HCT116 (cell line): ENCODE results near the gene KRTAP5-2. TPM values are rescaled to one million over a fixed set of nuclear protein-coding genes. Genes with fewer than 3 reads are reported as not detected.
A peak's percentile ranks its signal among the peaks of the same experiment; 100 is the strongest.

Experiments used
- ATAC-seq: fragments of 200-7000 bp; cut with Tn5 transposase; 2 replicates; pipeline ENCODE4 v1.9.1; 2020; ENCODE audit warnings: mild to moderate bottlenecking, moderate library complexity
- BruUV-seq: library from RNA; stranded (reverse); fragments of 400-500 nt; replicated peaks from 2 replicates; lab custom pipeline; 2021; lab: Mats Ljungman, UMichigan
- CTCF ChIA-PET: fragments of 300-600 bp; sonication (Branson Sonifier 250); formaldehyde crosslinking; loops from one replicate; lab custom pipeline; 2021; ENCODE audit warnings: antibody characterized with exemption; lab: Charles Lee
- POLR2A ChIA-PET: fragments of 300-600, 350-600 bp; sonication (Branson Sonifier 250); formaldehyde crosslinking; loops from one replicate; lab custom pipeline; 2021; ENCODE audit warnings: antibody characterized with exemption; lab: Charles Lee
- RAD21 ChIA-PET, 2 experiments: fragments of 300-600 bp; sonication (Branson Sonifier 250); formaldehyde crosslinking; loops; one replicate each; lab custom pipeline; 2023; ENCODE audit warnings: low total read pairs in 2 of 2; ENCODE audit not compliant: uncharacterized antibody in 2 of 2, unreplicated experiment in 2 of 2, low non-redundant PET in 1 of 2; lab: Charles Lee
- DNase-seq: peaks from one replicate; pipeline ENCODE4 v3.0.0-alpha.2; 2010; ENCODE audit warnings: low read depth, low spot score
- H2AFZ ChIP-seq: fragments of 200-600 bp; shearing (Covaris generic), sonication (generic); 2 replicates; pipeline ENCODE4 v1.6.1; 2017; ENCODE audit warnings: low read depth, mixed run types, mixed read lengths, antibody characterized with exemption, low read length; ENCODE audit not compliant: poor library complexity, severe bottlenecking
- H3K27ac ChIP-seq: 2 replicates; pipeline ENCODE4 v1.5.1; 2012; ENCODE audit warnings: low read depth, low read length
- H3K27me3 ChIP-seq: fragments of 200-600 bp; sonication (generic); 2 replicates; pipeline ENCODE4 v1.6.1; 2016; ENCODE audit warnings: mixed run types, low read length, mixed read lengths; ENCODE audit not compliant: insufficient read depth
- H3K36me3 ChIP-seq, 2 experiments: fragments of 200-500 bp in 1 of 2; fragments of 200-600 bp in 1 of 2; sonication (Bioruptor generic) in 1 of 2; sonication (generic) in 1 of 2; 2 replicates each; pipeline versions ENCODE4 v1.5.1 to v1.6.1; 2014 to 2016; ENCODE audit warnings: low read length in 2 of 2, inconsistent platforms in 1 of 2, mixed read lengths in 1 of 2, mixed run types in 1 of 2; ENCODE audit not compliant: insufficient read depth in 2 of 2, control insufficient read depth in 1 of 2
- H3K4me1 ChIP-seq, 2 experiments: fragments of 200-600 bp in 1 of 2; sonication (generic) in 1 of 2; 2 replicates each; pipeline versions ENCODE4 v1.5.1 to v1.6.1; 2012 to 2017; ENCODE audit warnings: low read length in 2 of 2, inconsistent platforms in 1 of 2, mild to moderate bottlenecking in 1 of 2, mixed read lengths in 1 of 2, mixed run types in 1 of 2, moderate library complexity in 1 of 2; ENCODE audit not compliant: insufficient read depth in 2 of 2, control insufficient read depth in 1 of 2
- H3K4me2 ChIP-seq: fragments of 200-600 bp; sonication (generic); 2 replicates; pipeline ENCODE4 v1.6.1; 2017; ENCODE audit warnings: mixed run types, low read length, mixed read lengths
- H3K4me3 ChIP-seq, 2 experiments: fragments of 200-600 bp in 1 of 2; sonication (generic) in 1 of 2; replicated peaks in 1 of 2; 2 replicates each; pipeline ENCODE4 v1.5.1; 2011 to 2016; ENCODE audit warnings: low read length in 2 of 2, control low read depth in 1 of 2, low read depth in 1 of 2, mild to moderate bottlenecking in 1 of 2, mixed read lengths in 1 of 2, mixed run types in 1 of 2
- H3K79me2 ChIP-seq: fragments of 200-600 bp; sonication (generic); 2 replicates; pipeline ENCODE4 v1.6.1; 2017; ENCODE audit warnings: mild to moderate bottlenecking, mixed run types, low read length, moderate library complexity, mixed read lengths; ENCODE audit not compliant: insufficient read depth
- H3K9ac ChIP-seq: fragments of 200-600 bp; sonication (generic); 2 replicates; pipeline ENCODE4 v1.6.1; 2016; ENCODE audit warnings: low read length, mixed read lengths
- H3K9me2 ChIP-seq: fragments of 200-600 bp; sonication (generic), shearing (Covaris generic); 2 replicates; pipeline ENCODE4 v1.6.1; 2017; ENCODE audit warnings: mixed run types, mild to moderate bottlenecking, moderate library complexity; ENCODE audit not compliant: insufficient read depth
- H3K9me3 ChIP-seq, 2 experiments: fragments of 200-500 bp in 1 of 2; fragments of 200-600 bp in 1 of 2; sonication (Bioruptor generic) in 1 of 2; sonication (generic) in 1 of 2; 2 replicates each; pipeline ENCODE4 v1.6.1; 2014 to 2017; ENCODE audit warnings: low read length in 2 of 2, mixed read lengths in 2 of 2, inconsistent platforms in 1 of 2, low read depth in 1 of 2, mild to moderate bottlenecking in 1 of 2, mixed run types in 1 of 2, moderate library complexity in 1 of 2; ENCODE audit not compliant: control insufficient read depth in 1 of 2, insufficient read depth in 1 of 2
- H4K20me1 ChIP-seq: fragments of 200-600 bp; sonication (generic), shearing (Covaris generic); 2 replicates; pipeline ENCODE4 v1.6.1; 2017; ENCODE audit warnings: mixed run types, mild to moderate bottlenecking, moderate library complexity; ENCODE audit not compliant: insufficient read depth
- CBX3 ChIP-seq: IDR thresholded peaks from 2 replicates; pipeline ENCODE4 v1.6.1; 2012; ENCODE audit warnings: low read depth
- CEBPB ChIP-seq: IDR thresholded peaks from 2 replicates; pipeline ENCODE4 v1.6.1; 2012; ENCODE audit warnings: low read depth
- ELF1 ChIP-seq: IDR thresholded peaks from 2 replicates; pipeline ENCODE4 v1.6.1; 2012; ENCODE audit warnings: low read depth, borderline replicate concordance
- EZH2 ChIP-seq: fragments of 200-600 bp; sonication (generic); IDR thresholded peaks from 2 replicates; pipeline ENCODE4 v1.6.1; 2017; ENCODE audit warnings: antibody characterized with exemption, mixed run types
- EZH2phosphoT487 ChIP-seq: fragments of 200-600 bp; IDR thresholded peaks from 2 replicates; pipeline ENCODE4 v1.6.1; 2018; ENCODE audit warnings: antibody characterized with exemption, borderline replicate concordance
- POLR2A ChIP-seq: IDR thresholded peaks from 2 replicates; pipeline ENCODE4 v1.7.0; 2011; ENCODE audit warnings: borderline replicate concordance; ENCODE audit not compliant: insufficient read depth, insufficient read length; ENCODE audit errors: extremely low read depth
- POLR2AphosphoS5 ChIP-seq: IDR thresholded peaks from 2 replicates; pipeline ENCODE4 v1.6.1; 2011; ENCODE audit warnings: mild to moderate bottlenecking, low read depth, low read length, moderate library complexity
- SIN3A ChIP-seq: IDR thresholded peaks from 2 replicates; pipeline ENCODE4 v1.6.1; 2012; ENCODE audit warnings: low read depth
- SRF ChIP-seq: IDR thresholded peaks from 2 replicates; pipeline ENCODE4 v1.6.1; 2012; ENCODE audit warnings: low read depth
- TCF7L2 ChIP-seq: IDR thresholded peaks from 2 replicates; pipeline ENCODE4 v1.7.0; 2011; ENCODE audit warnings: borderline replicate concordance, inconsistent platforms; ENCODE audit not compliant: insufficient read depth, insufficient read length; ENCODE audit errors: extremely low read depth
- YY1 ChIP-seq: IDR thresholded peaks from 2 replicates; pipeline ENCODE4 v1.6.1; 2011; ENCODE audit warnings: low read length, low read depth, moderate library complexity, mild to moderate bottlenecking; ENCODE audit not compliant: insufficient replicate concordance; ENCODE audit errors: extremely low read depth
- ZNF274 ChIP-seq: fragments of 200-500 bp; sonication (Bioruptor generic); IDR thresholded peaks from 2 replicates; pipeline ENCODE4 v1.6.1; 2014; ENCODE audit warnings: mild to moderate bottlenecking, low read depth, low read length, inconsistent platforms
- intact Hi-C: fragments of 100-400 bp; cut with micrococcal nuclease; formaldehyde crosslinking; loops from 2 replicates; pipeline ENCODE4 v1.10.0; 2022
- total RNA-seq: library from RNA; stranded (reverse); gene quantifications from one replicate; pipeline ENCODE4 v1.2.1, GENCODE V29; 2021; ENCODE audit not compliant: unreplicated experiment
- TF ChIP-seq, protein P1 (sequence below), 3 experiments: fragments of 200-600 bp in 1 of 3; sonication (generic) in 1 of 3; IDR thresholded peaks in 2 of 3; conservative IDR thresholded peaks in 1 of 3; 2 replicates each; pipeline ENCODE4 v1.5.1; 2012 to 2017; ENCODE audit warnings: low read depth in 2 of 3, low read length in 2 of 3, antibody characterized with exemption in 1 of 3, borderline replicate concordance in 1 of 3, control low read depth in 1 of 3, mild to moderate bottlenecking in 1 of 3, mixed read lengths in 1 of 3, mixed run types in 1 of 3, moderate library complexity in 1 of 3; ENCODE audit not compliant: insufficient read depth in 1 of 3

The KRTAP5-2 gene
- total RNA-seq, 1 experiment from 2014 or later = not detected

DNA sequence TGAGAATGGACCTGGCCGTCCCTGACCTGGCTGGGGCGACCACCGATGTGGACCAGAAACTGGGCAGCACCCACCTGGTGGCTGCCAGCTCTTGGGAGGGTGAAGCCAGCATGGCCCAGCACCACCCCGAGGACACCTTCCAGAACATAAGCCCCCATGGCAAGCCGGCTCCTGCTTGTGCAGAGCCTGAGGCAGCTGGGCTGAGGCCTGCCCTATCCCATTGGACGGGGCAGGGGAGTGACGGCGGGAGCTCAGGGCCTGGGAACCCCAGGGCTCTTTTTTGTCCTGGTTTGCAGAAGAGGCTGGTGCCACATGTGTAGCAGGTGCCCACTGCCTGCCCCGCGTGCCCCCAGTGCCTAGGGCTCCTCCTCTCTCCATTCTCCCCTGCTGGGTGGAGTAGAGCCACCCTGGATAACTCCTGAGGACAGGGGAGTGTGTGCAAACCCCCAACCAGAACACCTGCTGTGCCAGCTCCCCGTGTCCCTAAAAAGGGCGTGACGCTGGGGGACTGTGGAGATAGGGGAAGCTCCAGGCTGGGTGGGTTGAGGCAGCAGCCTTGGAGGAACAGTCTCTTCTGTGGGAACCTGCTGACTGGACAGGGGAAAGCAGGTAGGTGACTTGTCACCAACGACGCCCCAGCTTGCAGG lies 38.0 kb downstream of the KRTAP5-2 start (continued):
- TF ChIP-seq TCF7L2 (no peak), ELF1 (no peak), POLR2A (no peak), POLR2AphosphoS5 (no peak), EZH2 (no peak)

GRCh38 chr11:1559111-1559951 lies 38.8 kb downstream of the KRTAP5-2 start:
- Histone ChIP-seq H3K36me3 (no peaks in the 10 kb centered on the region; a peak in 1 of 4 replicates), H3K9me3 (no peaks in the 10 kb centered on the region), H3K27ac (peak overlapping the region; percentile 75), H3K9ac (no peak overlapping the region), H3K4me2 (peak overlapping the region; percentile 41; the same call in 1 of the 2 replicates), H3K4me3 (no peak overlapping the region), H3K79me2 (no peaks in the 10 kb centered on the region), H2AFZ (no peak overlapping the region), H4K20me1 (no peaks in the 10 kb centered on the region), H3K27me3 (no peaks in the 10 kb centered on the region), H3K4me1 (peaks cover 33 to 37% of the 10 kb centered on the region in 2 experiments), H3K9me2 (no peaks in the 10 kb centered on the region)
- ChIA-PET POLR2A (interaction anchor here (0.7 to 1.0 kb wide), 2 partner anchors 11 to 14 kb away, joined by 3 to 9 read pairs; no protein-coding TSS in a partner anchor), CTCF (interaction anchor here (1.0 to 2.0 kb wide), 3 partner anchors 12 to 15 kb away, joined by 5 to 19 read pairs (median 9); no protein-coding TSS in a partner anchor), RAD21 (no interaction called here)
- intact Hi-C loops = no loop called here
- ATAC-seq = peak; percentile 14; the same call in 1 of the 2 replicates
- TF ChIP-seq EZH2 = no peak
- TF ChIP-seq ELF1 = no peak
- no peak for TF ChIP-seq ZNF274
- no peak for TF ChIP-seq CEBPB
- TF ChIP-seq POLR2A = no peak
- TF ChIP-seq SIN3A = no peak
- no peak for TF ChIP-seq YY1
- no peak for TF ChIP-seq EZH2phosphoT487
- no peak for TF ChIP-seq SRF
- TF ChIP-seq, protein P1, sequence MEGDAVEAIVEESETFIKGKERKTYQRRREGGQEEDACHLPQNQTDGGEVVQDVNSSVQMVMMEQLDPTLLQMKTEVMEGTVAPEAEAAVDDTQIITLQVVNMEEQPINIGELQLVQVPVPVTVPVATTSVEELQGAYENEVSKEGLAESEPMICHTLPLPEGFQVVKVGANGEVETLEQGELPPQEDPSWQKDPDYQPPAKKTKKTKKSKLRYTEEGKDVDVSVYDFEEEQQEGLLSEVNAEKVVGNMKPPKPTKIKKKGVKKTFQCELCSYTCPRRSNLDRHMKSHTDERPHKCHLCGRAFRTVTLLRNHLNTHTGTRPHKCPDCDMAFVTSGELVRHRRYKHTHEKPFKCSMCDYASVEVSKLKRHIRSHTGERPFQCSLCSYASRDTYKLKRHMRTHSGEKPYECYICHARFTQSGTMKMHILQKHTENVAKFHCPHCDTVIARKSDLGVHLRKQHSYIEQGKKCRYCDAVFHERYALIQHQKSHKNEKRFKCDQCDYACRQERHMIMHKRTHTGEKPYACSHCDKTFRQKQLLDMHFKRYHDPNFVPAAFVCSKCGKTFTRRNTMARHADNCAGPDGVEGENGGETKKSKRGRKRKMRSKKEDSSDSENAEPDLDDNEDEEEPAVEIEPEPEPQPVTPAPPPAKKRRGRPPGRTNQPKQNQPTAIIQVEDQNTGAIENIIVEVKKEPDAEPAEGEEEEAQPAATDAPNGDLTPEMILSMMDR (IDR thresholded peaks at IDR 0.05 in 2 of 3, conservative IDR thresholded peaks at IDR 0.05 in 1 of 3; ENCODE audit: borderline replicate concordance in 1 of 3, insufficient read depth in 1 of 3, low read depth in 2 of 3, low read length in 2 of 3) = no peak
- no peak for TF ChIP-seq CBX3
- DNase-seq = no peak
- no TSS peak for BruUV-seq
